Breast epithelium (tissue), 3 donors: ENCODE results near the gene PSMB4.

Source experiments
- POLR2A ChIP-seq: fragments of 450-650 bp; IDR thresholded peaks from one replicate; pipeline ENCODE4 v1.6.1; 2016; ENCODE audit warnings: antibody characterized with exemption, mild to moderate bottlenecking, moderate library complexity
- POLR2AphosphoS5 ChIP-seq, 3 donors: sonication (generic); formaldehyde crosslinking; IDR thresholded peaks; one replicate each; pipeline ENCODE4 v1.6.1; 2017; ENCODE audit warnings: antibody characterized with exemption in 3 of 3
- TF ChIP-seq, protein P1 (sequence below), 3 donors: fragments of 450-650 bp; IDR thresholded peaks; one replicate each; pipeline ENCODE4 v1.5.1; 2016 to 2017; ENCODE audit warnings: antibody characterized with exemption in 3 of 3, mild to moderate bottlenecking in 3 of 3, moderate library complexity in 3 of 3

DNA sequence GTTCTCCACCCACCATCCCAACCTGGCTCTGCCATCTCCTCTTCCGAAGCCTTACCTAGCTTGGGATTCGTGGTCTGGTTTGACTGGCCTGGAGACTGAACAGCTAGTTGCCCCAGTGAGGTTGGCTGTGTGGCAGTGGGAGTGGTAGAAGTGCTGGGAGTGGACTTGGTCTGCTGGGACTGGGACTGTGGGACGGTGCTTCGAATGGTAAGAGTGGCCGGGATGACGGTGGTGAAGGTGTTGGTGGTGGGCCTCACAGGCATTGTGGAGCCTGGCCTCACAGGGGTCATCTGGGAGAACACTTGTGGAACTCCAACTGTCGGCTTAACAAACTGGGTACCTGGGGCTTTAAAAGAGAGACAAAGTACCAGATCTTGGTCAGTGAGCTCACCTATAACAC, 28.7 kb downstream of the PSMB4 start:
- TF ChIP-seq, protein P1, sequence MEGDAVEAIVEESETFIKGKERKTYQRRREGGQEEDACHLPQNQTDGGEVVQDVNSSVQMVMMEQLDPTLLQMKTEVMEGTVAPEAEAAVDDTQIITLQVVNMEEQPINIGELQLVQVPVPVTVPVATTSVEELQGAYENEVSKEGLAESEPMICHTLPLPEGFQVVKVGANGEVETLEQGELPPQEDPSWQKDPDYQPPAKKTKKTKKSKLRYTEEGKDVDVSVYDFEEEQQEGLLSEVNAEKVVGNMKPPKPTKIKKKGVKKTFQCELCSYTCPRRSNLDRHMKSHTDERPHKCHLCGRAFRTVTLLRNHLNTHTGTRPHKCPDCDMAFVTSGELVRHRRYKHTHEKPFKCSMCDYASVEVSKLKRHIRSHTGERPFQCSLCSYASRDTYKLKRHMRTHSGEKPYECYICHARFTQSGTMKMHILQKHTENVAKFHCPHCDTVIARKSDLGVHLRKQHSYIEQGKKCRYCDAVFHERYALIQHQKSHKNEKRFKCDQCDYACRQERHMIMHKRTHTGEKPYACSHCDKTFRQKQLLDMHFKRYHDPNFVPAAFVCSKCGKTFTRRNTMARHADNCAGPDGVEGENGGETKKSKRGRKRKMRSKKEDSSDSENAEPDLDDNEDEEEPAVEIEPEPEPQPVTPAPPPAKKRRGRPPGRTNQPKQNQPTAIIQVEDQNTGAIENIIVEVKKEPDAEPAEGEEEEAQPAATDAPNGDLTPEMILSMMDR (IDR thresholded peaks at IDR 0.05) = no peak
- TF ChIP-seq POLR2AphosphoS5 (IDR thresholded peaks at IDR 0.05) (no peak), POLR2A (no peak)
